IMR-90 (cell line): ENCODE measurements around the gene MTUS2. TPM values are rescaled to one million over a fixed set of nuclear protein-coding genes. Genes with fewer than 3 reads are reported as not detected.

Experiments
- ATAC-seq: fragments of 200-7000 bp; cut with Tn5 transposase; 2 replicates; pipeline ENCODE4 v1.9.1; 2020; ENCODE audit warnings: low read depth, mild to moderate bottlenecking, moderate library complexity
- BruUV-seq: library from RNA; stranded (reverse); fragments of 400-500 nt; replicated peaks from 2 replicates; lab custom pipeline; 2021; lab: Mats Ljungman, UMichigan
- CTCF ChIA-PET: fragments of 300-600 bp; formaldehyde crosslinking; extraction: SDS; loops from one replicate; lab custom pipeline; 2021; ENCODE audit warnings: antibody characterized with exemption; lab: Yijun Ruan, JAX
- POLR2A ChIA-PET: fragments of 300-600 bp; sonication (Branson Sonifier 250); formaldehyde crosslinking; loops from one replicate; lab custom pipeline; 2022; ENCODE audit warnings: antibody characterized with exemption; ENCODE audit not compliant: unreplicated experiment; lab: Charles Lee
- DNase-seq: peaks from one replicate; pipeline ENCODE4 v3.0.0; 2013
- H2AFZ ChIP-seq: replicated peaks from 2 replicates; pipeline ENCODE3; 2013; ENCODE audit warnings: low read length, mild to moderate bottlenecking; ENCODE audit not compliant: poor library complexity
- H2AK5ac ChIP-seq: 2 replicates; pipeline ENCODE4 v1.6.1; 2013; ENCODE audit warnings: low read depth, low read length, inconsistent platforms
- H2AK9ac ChIP-seq: replicated peaks from 2 replicates; pipeline ENCODE3; 2013; ENCODE audit warnings: mild to moderate bottlenecking, low read depth, low read length, moderate library complexity; ENCODE audit not compliant: poor library complexity
- H2BK120ac ChIP-seq: 2 replicates; pipeline ENCODE4 v1.6.1; 2013; ENCODE audit warnings: low read depth, low read length, inconsistent platforms
- H2BK15ac ChIP-seq: 3 replicates; pipeline ENCODE4 v1.6.1; 2013; ENCODE audit warnings: low read depth, low read length, inconsistent platforms
- H2BK20ac ChIP-seq: 2 replicates; pipeline ENCODE4 v1.6.1; 2013; ENCODE audit warnings: low read depth, mild to moderate bottlenecking, inconsistent platforms, low read length, moderate library complexity
- H2BK5ac ChIP-seq: 2 replicates; pipeline ENCODE4 v1.6.1; 2013; ENCODE audit warnings: mild to moderate bottlenecking, low read depth, low read length, inconsistent platforms; ENCODE audit not compliant: poor library complexity, severe bottlenecking
- H3K14ac ChIP-seq: replicated peaks from 2 replicates; pipeline ENCODE4 v1.6.1; 2013; ENCODE audit warnings: low read depth, low read length, inconsistent platforms
- H3K18ac ChIP-seq: 2 replicates; pipeline ENCODE4 v1.6.1; 2013; ENCODE audit warnings: low read depth, low read length, control low read depth
- H3K23ac ChIP-seq: 2 replicates; pipeline ENCODE4 v1.6.1; 2013; ENCODE audit warnings: low read depth, low read length, inconsistent platforms
- H3K27ac ChIP-seq: 2 replicates; pipeline ENCODE4 v1.5.1; 2013; ENCODE audit warnings: mild to moderate bottlenecking, control low read depth, low read length; ENCODE audit not compliant: insufficient read depth
- H3K27me3 ChIP-seq: 2 replicates; pipeline ENCODE4 v1.6.1; 2013; ENCODE audit warnings: low read length; ENCODE audit not compliant: control insufficient read depth, insufficient read depth
- H3K36me3 ChIP-seq: 2 replicates; pipeline ENCODE4 v1.6.1; 2013; ENCODE audit warnings: low read length, mixed read lengths; ENCODE audit not compliant: control insufficient read depth, insufficient read depth
- H3K4ac ChIP-seq: 2 replicates; pipeline ENCODE4 v1.6.1; 2013; ENCODE audit warnings: low read depth, low read length, inconsistent platforms
- H3K4me1 ChIP-seq: 2 replicates; pipeline ENCODE4 v1.6.1; 2013; ENCODE audit warnings: low read length, mixed read lengths; ENCODE audit not compliant: control insufficient read depth, insufficient read depth
- H3K4me2 ChIP-seq: 2 replicates; pipeline ENCODE4 v1.6.1; 2013; ENCODE audit warnings: low read depth, mild to moderate bottlenecking, control low read depth, low read length, moderate library complexity
- H3K4me3 ChIP-seq: 2 replicates; pipeline ENCODE4 v1.5.1; 2013; ENCODE audit warnings: low read depth, mild to moderate bottlenecking, control low read depth, low read length, moderate library complexity; ENCODE audit not compliant: insufficient read depth
- H3K56ac ChIP-seq: 2 replicates; pipeline ENCODE4 v1.6.1; 2013; ENCODE audit warnings: low read length, inconsistent platforms; ENCODE audit not compliant: insufficient read depth; ENCODE audit errors: extremely low read depth
- H3K79me1 ChIP-seq, 2 experiments: 2 replicates each; pipeline ENCODE4 v1.6.1; 2013; ENCODE audit warnings: low read length in 2 of 2, inconsistent platforms in 1 of 2, low read depth in 1 of 2
- H3K9ac ChIP-seq: 2 replicates; pipeline ENCODE4 v1.6.1; 2013; ENCODE audit warnings: low read depth, low read length, control low read depth
- H3K9me1 ChIP-seq: 2 replicates; pipeline ENCODE4 v1.6.1; 2013; ENCODE audit warnings: low read length, inconsistent platforms; ENCODE audit not compliant: insufficient read depth
- H3K9me3 ChIP-seq: 2 replicates; pipeline ENCODE4 v1.6.1; 2013; ENCODE audit warnings: low read length; ENCODE audit not compliant: control insufficient read depth, insufficient read depth
- H4K20me1 ChIP-seq: 2 replicates; pipeline ENCODE4 v1.6.1; 2013; ENCODE audit warnings: low read length, inconsistent platforms; ENCODE audit not compliant: insufficient read depth
- H4K5ac ChIP-seq: 2 replicates; pipeline ENCODE4 v1.6.1; 2013; ENCODE audit warnings: mild to moderate bottlenecking, low read depth, low read length, control low read depth
- H4K8ac ChIP-seq, 2 experiments: 2 replicates each; pipeline ENCODE4 v1.6.1; 2013; ENCODE audit warnings: low read depth in 2 of 2, low read length in 2 of 2, control low read depth in 1 of 2, inconsistent platforms in 1 of 2
- H4K91ac ChIP-seq: 2 replicates; pipeline ENCODE4 v1.6.1; 2013; ENCODE audit warnings: low read depth, low read length, inconsistent platforms; ENCODE audit not compliant: insufficient read depth
- CEBPB ChIP-seq: IDR thresholded peaks from 2 replicates; pipeline ENCODE4 v1.6.1; 2012; ENCODE audit warnings: low read depth, low read length, improper control_type of control experiment
- FOS ChIP-seq: fragments of 150-350 bp; IDR thresholded peaks from 2 replicates; pipeline ENCODE4 v1.6.1; 2016; ENCODE audit warnings: low read depth, low read length
- MAFK ChIP-seq: IDR thresholded peaks from 2 replicates; pipeline ENCODE4 v1.6.1; 2012; ENCODE audit warnings: low read depth, low read length, improper control_type of control experiment
- MAZ ChIP-seq: IDR thresholded peaks from 2 replicates; pipeline ENCODE4 v1.6.1; 2012; ENCODE audit warnings: low read depth, mild to moderate bottlenecking, low read length, improper control_type of control experiment, moderate library complexity, borderline replicate concordance
- MXI1 ChIP-seq: IDR thresholded peaks from 2 replicates; pipeline ENCODE4 v1.6.1; 2012; ENCODE audit warnings: low read depth, mild to moderate bottlenecking, low read length, moderate library complexity, borderline replicate concordance
- NFE2L2 ChIP-seq: fragments of 150-350 bp; IDR thresholded peaks from 2 replicates; pipeline ENCODE4 v1.6.1; 2016; ENCODE audit warnings: low read depth, mild to moderate bottlenecking, low read length
- POLR2A ChIP-seq: IDR thresholded peaks from 2 replicates; pipeline ENCODE4 v1.6.1; 2012; ENCODE audit warnings: mild to moderate bottlenecking, low read depth, low read length
- RAD21 ChIP-seq: IDR thresholded peaks from 2 replicates; pipeline ENCODE4 v1.6.1; 2012; ENCODE audit warnings: low read length, improper control_type of control experiment
- RFX5 ChIP-seq: IDR thresholded peaks from 2 replicates; pipeline ENCODE4 v1.8.0; 2012; ENCODE audit warnings: low read depth, mild to moderate bottlenecking, low read length, moderate library complexity
- WGBS, 2 experiments: methylation state at CpG; one replicate each; pipeline versions ENCODE4 v1.1.5 to v1.1.7; 2013; ENCODE audit warnings: missing lambda C conversion rate in 2 of 2; ENCODE audit not compliant: insufficient read length in 1 of 2; ENCODE audit errors: extremely low coverage in 2 of 2; 5-methylcytosine and 5-hydroxymethylcytosine counted together
- dilution Hi-C: fragments of 300-500 bp; cut with HindIII; formaldehyde crosslinking; loops from one replicate; pipeline ENCODE4 v1.14.3; 2018; ENCODE audit warnings: low sequenced_read_pairs; ENCODE audit not compliant: unreplicated experiment
- in situ Hi-C: fragments of 300-500 bp; cut with MboI; formaldehyde crosslinking; loops from 3 replicates; pipeline ENCODE4 v1.14.3; 2019; ENCODE audit warnings: low sequenced_read_pairs, inconsistent platforms, mixed read lengths
- intact Hi-C: fragments of 100-400 bp; cut with micrococcal nuclease; formaldehyde crosslinking; loops from 2 replicates; pipeline ENCODE4 v1.10.0; 2022
- polyA plus RNA-seq, 3 experiments: library from polyadenylated mRNA; depleted of rRNA; stranded (reverse); fragments of >200 nt; gene quantifications; 2 replicates each; pipeline ENCODE4 v1.2.3, GENCODE V29; 2012; ENCODE audit warnings: low replicate concordance in 1 of 3
- total RNA-seq: library from RNA; depleted of rRNA; stranded (reverse); fragments of >200 nt; gene quantifications from 2 replicates; pipeline ENCODE4 v1.2.3, GENCODE V29; 2012
- TF ChIP-seq, protein P1 (sequence below): fragments of 150-350 bp; IDR thresholded peaks from 2 replicates; pipeline ENCODE4 v1.6.1; 2017; ENCODE audit warnings: mild to moderate bottlenecking, antibody characterized with exemption, low read length, low read depth
- TF ChIP-seq, protein P2 (sequence below): fragments of 150-350 bp; IDR thresholded peaks from 2 replicates; pipeline ENCODE4 v1.6.1; 2016; ENCODE audit warnings: low read depth, mild to moderate bottlenecking, low read length, moderate library complexity, borderline replicate concordance

Gene MTUS2
- total and polyA plus RNA-seq, 2 of the 4 experiments (the other 2 are of a cell fraction) = under 0.01 to 0.02 TPM

DNA sequence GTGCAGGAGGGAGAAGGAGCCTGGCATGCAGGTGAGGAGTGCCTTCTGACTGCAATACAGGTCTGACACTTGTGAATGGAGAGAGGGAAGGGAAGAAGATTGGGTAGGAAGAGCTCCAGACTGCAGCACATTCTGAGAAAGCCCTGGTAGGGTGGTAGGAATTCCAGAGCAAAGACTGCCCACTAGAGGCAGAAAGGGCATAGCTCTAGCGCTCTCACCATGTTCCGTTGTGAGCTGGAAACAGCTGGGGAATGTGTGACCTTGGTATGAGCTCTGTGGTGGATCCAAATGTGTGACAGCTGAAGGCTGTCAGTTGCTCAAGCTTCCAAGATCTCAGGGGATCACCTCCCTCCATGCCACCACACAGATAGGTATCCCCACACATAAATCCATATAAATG, 2.9 kb upstream of the MTUS2 start:
- ATAC-seq = no peak
- Histone ChIP-seq H3K27me3 (peaks cover 31% of the 10 kb centered on the region), H3K4me1 (peaks cover 6% of the 10 kb centered on the region), H2BK120ac (no peak overlapping the region), H3K18ac (no peak overlapping the region), H3K9me3 (peaks cover 3% of the 10 kb centered on the region), H2BK15ac (no peak overlapping the region), H4K91ac (no peak overlapping the region), H4K5ac (no peak overlapping the region), H2AK5ac (no peak overlapping the region), H2AFZ (no peak overlapping the region), H3K9me1 (no peaks in the 10 kb centered on the region), H3K56ac (no peak overlapping the region), H3K36me3 (no peaks in the 10 kb centered on the region), H3K23ac (no peak overlapping the region), H3K4ac (no peak overlapping the region), H2BK5ac (no peak overlapping the region), H3K9ac (no peak overlapping the region), H4K20me1 (no peaks in the 10 kb centered on the region), H3K14ac (no peak overlapping the region), H2BK20ac (no peak overlapping the region), H4K8ac (no peak overlapping the region), H3K27ac (no peak overlapping the region), H3K4me3 (no peak overlapping the region), H2AK9ac (no peak overlapping the region), H3K79me1 (no peaks in the 10 kb centered on the region), H3K4me2 (no peak overlapping the region)
- no TSS peak for BruUV-seq
- WGBS, 2 experiments = no CpG with 5 or more reads among the region's 2 CpGs
- in situ Hi-C loops (loop anchor here (25.0 kb wide), 1 partner anchor 545 kb away; no protein-coding TSS in a partner anchor), intact Hi-C loops (no loop called here), dilution Hi-C loops (no loop called here)
- no peak for DNase-seq
- CTCF ChIA-PET = no interaction called here
- no peak for TF ChIP-seq RFX5
- no peak for TF ChIP-seq NFE2L2
- TF ChIP-seq MXI1 = no peak
- TF ChIP-seq POLR2A = no peak
- TF ChIP-seq, protein P1, sequence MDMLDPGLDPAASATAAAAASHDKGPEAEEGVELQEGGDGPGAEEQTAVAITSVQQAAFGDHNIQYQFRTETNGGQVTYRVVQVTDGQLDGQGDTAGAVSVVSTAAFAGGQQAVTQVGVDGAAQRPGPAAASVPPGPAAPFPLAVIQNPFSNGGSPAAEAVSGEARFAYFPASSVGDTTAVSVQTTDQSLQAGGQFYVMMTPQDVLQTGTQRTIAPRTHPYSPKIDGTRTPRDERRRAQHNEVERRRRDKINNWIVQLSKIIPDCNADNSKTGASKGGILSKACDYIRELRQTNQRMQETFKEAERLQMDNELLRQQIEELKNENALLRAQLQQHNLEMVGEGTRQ = no peak
- TF ChIP-seq CEBPB = no peak
- TF ChIP-seq, protein P2, sequence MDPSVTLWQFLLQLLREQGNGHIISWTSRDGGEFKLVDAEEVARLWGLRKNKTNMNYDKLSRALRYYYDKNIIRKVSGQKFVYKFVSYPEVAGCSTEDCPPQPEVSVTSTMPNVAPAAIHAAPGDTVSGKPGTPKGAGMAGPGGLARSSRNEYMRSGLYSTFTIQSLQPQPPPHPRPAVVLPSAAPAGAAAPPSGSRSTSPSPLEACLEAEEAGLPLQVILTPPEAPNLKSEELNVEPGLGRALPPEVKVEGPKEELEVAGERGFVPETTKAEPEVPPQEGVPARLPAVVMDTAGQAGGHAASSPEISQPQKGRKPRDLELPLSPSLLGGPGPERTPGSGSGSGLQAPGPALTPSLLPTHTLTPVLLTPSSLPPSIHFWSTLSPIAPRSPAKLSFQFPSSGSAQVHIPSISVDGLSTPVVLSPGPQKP = no peak
- TF ChIP-seq FOS = no peak
- TF ChIP-seq MAZ = no peak
- TF ChIP-seq MAFK = no peak
- TF ChIP-seq RAD21 = no peak
- POLR2A ChIA-PET = no interaction called here
